Prostate gland (tissue), 2 donors: Measurements from ENCODE around the gene ABCC4.

Experiments
- CTCF ChIP-seq, 4 experiments: fragments of 200-600 bp in 2 of 4; fragments of 450-650 bp in 2 of 4; sonication (generic) in 2 of 4; IDR thresholded peaks; 1 replicate in 3 of 4; 2 replicates in 1 of 4; pipeline ENCODE4 v1.5.1; 2016 to 2019; ENCODE audit warnings: antibody characterized with exemption in 4 of 4, mild to moderate bottlenecking in 2 of 4, moderate library complexity in 2 of 4
- POLR2A ChIP-seq: fragments of 450-650 bp; IDR thresholded peaks from one replicate; pipeline ENCODE4 v1.6.1; 2016; ENCODE audit warnings: antibody characterized with exemption, mild to moderate bottlenecking
- POLR2AphosphoS5 ChIP-seq: sonication (generic); formaldehyde crosslinking; IDR thresholded peaks from one replicate; pipeline ENCODE4 v1.6.1; 2017; ENCODE audit warnings: antibody characterized with exemption

- no peak for TF ChIP-seq CTCF (IDR thresholded peaks at IDR 0.05)
- no peak for TF ChIP-seq POLR2AphosphoS5
- no peak for TF ChIP-seq POLR2A
Measured at GRCh38 chr13:95136638-95137037, 164.6 kb downstream of the ABCC4 start.
